ENCODE results near the gene RAPGEF1.

RAPGEF1 gene

DNA sequence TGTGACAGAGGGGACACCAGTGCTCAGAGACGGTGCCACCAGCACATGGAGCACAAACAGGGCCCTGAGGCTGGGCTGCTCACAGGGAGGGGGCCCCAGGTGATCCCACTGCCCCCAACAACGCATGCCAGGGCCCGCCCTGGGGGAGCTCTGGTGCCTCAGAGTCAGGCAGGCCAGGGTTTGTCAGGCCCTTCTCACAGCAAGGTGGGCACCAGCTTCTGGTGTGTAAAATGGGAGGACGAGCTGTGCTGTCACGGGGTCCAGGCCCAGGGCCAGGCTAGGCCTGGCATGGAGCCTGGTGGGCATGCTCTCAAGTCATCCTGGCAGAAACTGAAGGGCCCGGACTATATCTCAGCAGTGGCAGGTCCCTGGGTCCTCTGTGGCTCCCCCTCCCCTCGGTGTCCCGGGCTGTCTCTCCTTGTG, 160.1 kb downstream of the RAPGEF1 start:
- no peaks in the 10 kb centered on the region for H3K27me3 ChIP-seq (ENCODE audit: insufficient read depth, poor library complexity, severe bottlenecking)
- no peak for DNase-seq (ENCODE audit: low read depth in 1 of 2, low spot score in 1 of 2)
- H3K4me3 ChIP-seq (replicated peaks; ENCODE audit: insufficient read depth, low read length), result no peak overlapping the region
- TF ChIP-seq CTCF (IDR thresholded peaks at IDR 0.05; ENCODE audit: insufficient read depth, low read length) (no peak), GABPA (IDR thresholded peaks at IDR 0.05; ENCODE audit: low read depth) (no peak), SPI1 (IDR thresholded peaks at IDR 0.05; ENCODE audit: borderline replicate concordance, low read depth) (no peak), POLR2AphosphoS5 (IDR thresholded peaks at IDR 0.05; ENCODE audit: low read depth) (no peak)
- TF ChIP-seq, protein P1, sequence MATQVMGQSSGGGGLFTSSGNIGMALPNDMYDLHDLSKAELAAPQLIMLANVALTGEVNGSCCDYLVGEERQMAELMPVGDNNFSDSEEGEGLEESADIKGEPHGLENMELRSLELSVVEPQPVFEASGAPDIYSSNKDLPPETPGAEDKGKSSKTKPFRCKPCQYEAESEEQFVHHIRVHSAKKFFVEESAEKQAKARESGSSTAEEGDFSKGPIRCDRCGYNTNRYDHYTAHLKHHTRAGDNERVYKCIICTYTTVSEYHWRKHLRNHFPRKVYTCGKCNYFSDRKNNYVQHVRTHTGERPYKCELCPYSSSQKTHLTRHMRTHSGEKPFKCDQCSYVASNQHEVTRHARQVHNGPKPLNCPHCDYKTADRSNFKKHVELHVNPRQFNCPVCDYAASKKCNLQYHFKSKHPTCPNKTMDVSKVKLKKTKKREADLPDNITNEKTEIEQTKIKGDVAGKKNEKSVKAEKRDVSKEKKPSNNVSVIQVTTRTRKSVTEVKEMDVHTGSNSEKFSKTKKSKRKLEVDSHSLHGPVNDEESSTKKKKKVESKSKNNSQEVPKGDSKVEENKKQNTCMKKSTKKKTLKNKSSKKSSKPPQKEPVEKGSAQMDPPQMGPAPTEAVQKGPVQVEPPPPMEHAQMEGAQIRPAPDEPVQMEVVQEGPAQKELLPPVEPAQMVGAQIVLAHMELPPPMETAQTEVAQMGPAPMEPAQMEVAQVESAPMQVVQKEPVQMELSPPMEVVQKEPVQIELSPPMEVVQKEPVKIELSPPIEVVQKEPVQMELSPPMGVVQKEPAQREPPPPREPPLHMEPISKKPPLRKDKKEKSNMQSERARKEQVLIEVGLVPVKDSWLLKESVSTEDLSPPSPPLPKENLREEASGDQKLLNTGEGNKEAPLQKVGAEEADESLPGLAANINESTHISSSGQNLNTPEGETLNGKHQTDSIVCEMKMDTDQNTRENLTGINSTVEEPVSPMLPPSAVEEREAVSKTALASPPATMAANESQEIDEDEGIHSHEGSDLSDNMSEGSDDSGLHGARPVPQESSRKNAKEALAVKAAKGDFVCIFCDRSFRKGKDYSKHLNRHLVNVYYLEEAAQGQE (IDR thresholded peaks at IDR 0.05; ENCODE audit: insufficient replicate concordance, low read depth), result no peak
- H3K27ac ChIP-seq (replicated peaks), result no peak overlapping the region

GRCh38 chr9:131578731-131579504, 161.0 kb downstream of the RAPGEF1 start:
- no peak; the same call in 1 of the 2 replicates for TF ChIP-seq SPI1 (IDR thresholded peaks at IDR 0.05; ENCODE audit: borderline replicate concordance, low read depth)
- 0 out of 2 replicates have a peak, but pooled peaks have one; percentile 9 for TF ChIP-seq POLR2AphosphoS5 (IDR thresholded peaks at IDR 0.05; ENCODE audit: low read depth)
- no peak for DNase-seq (ENCODE audit: low read depth in 1 of 2, low spot score in 1 of 2)
- Histone ChIP-seq H3K27me3 (ENCODE audit: insufficient read depth, poor library complexity, severe bottlenecking) (no peaks in the 10 kb centered on the region), H3K27ac (replicated peaks) (peak overlapping the region; percentile 37; the same call in 1 of the 2 replicates), H3K4me3 (replicated peaks; ENCODE audit: insufficient read depth, low read length) (no peak overlapping the region)

GRCh38 chr9:131578021-131578420, 161.9 kb downstream of the RAPGEF1 start:
- DNase-seq (ENCODE audit: low read depth in 1 of 2, low spot score in 1 of 2), result no peak
- TF ChIP-seq SPI1 (IDR thresholded peaks at IDR 0.05; ENCODE audit: borderline replicate concordance, low read depth) (no peak), POLR2AphosphoS5 (IDR thresholded peaks at IDR 0.05; ENCODE audit: low read depth) (no peak), CTCF (IDR thresholded peaks at IDR 0.05; ENCODE audit: insufficient read depth, low read length) (no peak), GABPA (IDR thresholded peaks at IDR 0.05; ENCODE audit: low read depth) (no peak)
- TF ChIP-seq, protein P1 (IDR thresholded peaks at IDR 0.05; ENCODE audit: insufficient replicate concordance, low read depth), result no peak
- no peaks in the 10 kb centered on the region for H3K27me3 ChIP-seq (ENCODE audit: insufficient read depth, poor library complexity, severe bottlenecking)
- no peak overlapping the region for H3K27ac ChIP-seq (replicated peaks)
- no peak overlapping the region for H3K4me3 ChIP-seq (replicated peaks; ENCODE audit: insufficient read depth, low read length)

GRCh38 chr9:131577005-131578000, 162.6 kb downstream of the RAPGEF1 start:
- H3K4me3 ChIP-seq (replicated peaks; ENCODE audit: insufficient read depth, low read length), result no peak overlapping the region
- H3K27ac ChIP-seq (replicated peaks), result no peak overlapping the region
- no peaks in the 10 kb centered on the region for H3K27me3 ChIP-seq (ENCODE audit: insufficient read depth, poor library complexity, severe bottlenecking)
- no peak for DNase-seq (ENCODE audit: low read depth in 1 of 2, low spot score in 1 of 2)
- TF ChIP-seq, protein P1 (IDR thresholded peaks at IDR 0.05; ENCODE audit: insufficient replicate concordance, low read depth), result no peak
- TF ChIP-seq SPI1 (IDR thresholded peaks at IDR 0.05; ENCODE audit: borderline replicate concordance, low read depth), result no peak
- TF ChIP-seq CTCF (IDR thresholded peaks at IDR 0.05; ENCODE audit: insufficient read depth, low read length), result no peak
- TF ChIP-seq POLR2AphosphoS5 (IDR thresholded peaks at IDR 0.05; ENCODE audit: low read depth), result no peak
- no peak for TF ChIP-seq GABPA (IDR thresholded peaks at IDR 0.05; ENCODE audit: low read depth)
